Suprapubic skin (tissue), 4 donors: ENCODE measurements around the gene USP6.
"Not testable (repeated sequence)": the region's sequence is repeated elsewhere in the genome, so short reads cannot be mapped to it uniquely, and the experiment has no call there.

ENCODE experiments used
- CTCF ChIP-seq, 2 donors: fragments of 200-600 bp in 1 of 2; fragments of 450-650 bp in 1 of 2; sonication (generic) in 1 of 2; IDR thresholded peaks; one replicate each; pipeline ENCODE4 v1.5.1; 2016 to 2019; ENCODE audit warnings: antibody characterized with exemption in 2 of 2, mild to moderate bottlenecking in 1 of 2, moderate library complexity in 1 of 2
- EP300 ChIP-seq: sonication (generic); formaldehyde crosslinking; IDR thresholded peaks from one replicate; pipeline ENCODE4 v1.6.1; 2017; ENCODE audit warnings: antibody characterized with exemption
- POLR2A ChIP-seq, 2 donors: fragments of 450-650 bp; IDR thresholded peaks; one replicate each; pipeline ENCODE4 v1.6.1; 2017; ENCODE audit warnings: antibody characterized with exemption in 2 of 2, mild to moderate bottlenecking in 2 of 2, moderate library complexity in 2 of 2
- POLR2AphosphoS5 ChIP-seq, 3 donors: sonication (generic); formaldehyde crosslinking; IDR thresholded peaks; one replicate each; pipeline ENCODE4 v1.6.1; 2017; ENCODE audit warnings: antibody characterized with exemption in 3 of 3

- not testable (repeated sequence) for TF ChIP-seq POLR2A (IDR thresholded peaks at IDR 0.05); CTCF (IDR thresholded peaks at IDR 0.05); POLR2AphosphoS5 (IDR thresholded peaks at IDR 0.05); EP300
Observed at GRCh38 chr17:5175027-5175426, 59.2 kb downstream of the USP6 start.
